Gastrocnemius medialis (tissue), 4 donors: ENCODE results near the gene KCNJ4. TPM values are rescaled to one million over a fixed set of nuclear protein-coding genes. Genes with fewer than 3 reads are reported as not detected.

ENCODE experiments used
- ATAC-seq, 2 donors: fragments of 150-250 bp; one replicate each; pipeline ENCODE4 v1.9.1; 2016
- DNase-seq, 2 donors: peaks; one replicate each; pipeline ENCODE4 v3.0.0-alpha.2; 2019
- H3K27ac ChIP-seq, 4 donors: fragments of 200-600 bp; sonication (generic); 1 replicate in 1 of 4; 2 replicates in 3 of 4; pipeline ENCODE4 v1.5.1; 2016 to 2018; ENCODE audit warnings: mild to moderate bottlenecking in 2 of 4, moderate library complexity in 1 of 4
- H3K27me3 ChIP-seq, 3 donors: fragments of 200-600 bp; sonication (generic) in 2 of 3; 1 replicate in 1 of 3; 2 replicates in 2 of 3; pipeline versions ENCODE4 v1.5.1 to v1.6.0; 2016 to 2019; ENCODE audit warnings: mild to moderate bottlenecking in 1 of 3, moderate library complexity in 1 of 3
- H3K36me3 ChIP-seq, 2 donors: fragments of 200-600 bp; sonication (generic) in 1 of 2; one replicate each; pipeline ENCODE4 v1.5.1; 2017 to 2018
- H3K4me1 ChIP-seq, 2 donors: fragments of 200-600 bp; sonication (generic) in 1 of 2; one replicate each; pipeline ENCODE4 v1.5.1; 2016 to 2017; ENCODE audit warnings: mild to moderate bottlenecking in 2 of 2
- H3K4me3 ChIP-seq, 4 donors: fragments of 200-600 bp; sonication (generic) in 3 of 4; 1 replicate in 1 of 4; 2 replicates in 3 of 4; pipeline ENCODE4 v1.5.1; 2016 to 2019; ENCODE audit warnings: mild to moderate bottlenecking in 2 of 4
- H3K9me3 ChIP-seq, 3 donors: fragments of 200-600 bp; sonication (generic) in 2 of 3; 1 replicate in 1 of 3; 2 replicates in 2 of 3; pipeline ENCODE4 v1.5.1; 2016 to 2019
- CTCF ChIP-seq, 5 experiments: fragments of 450-650 bp in 3 of 5; fragments of 200-600 bp in 2 of 5; sonication (generic) in 2 of 5; IDR thresholded peaks in 4 of 5; conservative IDR thresholded peaks in 1 of 5; 1 replicate in 4 of 5; 2 replicates in 1 of 5; pipeline ENCODE4 v1.5.1; 2016 to 2019; ENCODE audit warnings: antibody characterized with exemption in 5 of 5, mild to moderate bottlenecking in 3 of 5, moderate library complexity in 3 of 5
- POLR2A ChIP-seq, 2 donors: fragments of 450-650 bp; IDR thresholded peaks; one replicate each; pipeline ENCODE4 v1.6.1; 2017; ENCODE audit warnings: antibody characterized with exemption in 2 of 2, mild to moderate bottlenecking in 2 of 2, moderate library complexity in 2 of 2
- in situ Hi-C, 4 donors: fragments of 200-750 bp; cut with MboI; loops; one replicate each; pipeline versions ENCODE4 v1.15.0 to v1.8.0; 2017; ENCODE audit warnings: low sequenced_read_pairs in 4 of 4
- intact Hi-C: fragments of 100-400 bp; cut with DNase I; formaldehyde crosslinking; loops from one replicate; pipeline ENCODE4 v1.15.1; 2023; ENCODE audit warnings: low total_unique reads
- total RNA-seq, 4 donors: library from RNA; depleted of rRNA; stranded (reverse); fragments of >200 nt; gene quantifications; one replicate each; pipeline versions ENCODE4 v1.1.0 to v1.2.3, GENCODE V29; 2016

Gene KCNJ4
- total RNA-seq, 4 donors from 2014 or later = not detected

- in situ Hi-C loops = no loop called here
- Histone ChIP-seq H3K27ac (no peak overlapping the region), H3K4me3 (no peak overlapping the region), H3K27me3 (peaks cover 60 to 64% (median 62%) of the 10 kb centered on the region in 3 donors), H3K36me3 (no peaks in the 10 kb centered on the region), H3K9me3 (no peaks in the 10 kb centered on the region), H3K4me1 (peaks cover 0 to 3% of the 10 kb centered on the region in 2 donors)
- TF ChIP-seq POLR2A (IDR thresholded peaks at IDR 0.05) (no peak), CTCF (IDR thresholded peaks at IDR 0.05 in 4 of 5, conservative IDR thresholded peaks at IDR 0.05 in 1 of 5) (no peak)
- DNase-seq (no peak), ATAC-seq (no peak)
- intact Hi-C loops = no loop called here
Observed at GRCh38 chr22:38456272-38456835, 1.4 kb upstream of the KCNJ4 start.

- no peaks in the 10 kb centered on the region for H3K4me1 ChIP-seq
- intact Hi-C loops = no loop called here
- DNase-seq = no peak
Observed at GRCh38 chr22:38455530-38456271, 702 bp upstream of the KCNJ4 start.

GRCh38 chr22:38454353-38455075 lies 485 bp downstream of the KCNJ4 start:
- Histone ChIP-seq H3K9me3 (no peaks in the 10 kb centered on the region), H3K36me3 (no peaks in the 10 kb centered on the region), H3K4me3 (peak overlapping the region; percentile 6 to 38 (median 33)), H3K4me1 (no peaks in the 10 kb centered on the region), H3K27ac (no peak overlapping the region), H3K27me3 (peaks cover 59 to 67% (median 66%) of the 10 kb centered on the region in 3 donors)
- DNase-seq (no peak), ATAC-seq (no peak)
- in situ Hi-C loops (no loop called here), intact Hi-C loops (no loop called here)
- no peak for TF ChIP-seq POLR2A (IDR thresholded peaks at IDR 0.05)
- no peak for TF ChIP-seq CTCF (IDR thresholded peaks at IDR 0.05 in 4 of 5, conservative IDR thresholded peaks at IDR 0.05 in 1 of 5)

More at GRCh38 chr22:38455530-38456271, 702 bp upstream of the KCNJ4 start:
- in situ Hi-C loops = no loop called here
- ATAC-seq = no peak
- peak overlapping the region in 3 of 4 donors; percentile 28 to 51 (median 33) for H3K4me3 ChIP-seq
- TF ChIP-seq POLR2A (IDR thresholded peaks at IDR 0.05) (no peak), CTCF (IDR thresholded peaks at IDR 0.05 in 4 of 5, conservative IDR thresholded peaks at IDR 0.05 in 1 of 5) (no peak)
- no peaks in the 10 kb centered on the region for H3K9me3 ChIP-seq
- H3K36me3 ChIP-seq = no peaks in the 10 kb centered on the region
- peaks cover 62 to 65% (median 63%) of the 10 kb centered on the region in 3 donors for H3K27me3 ChIP-seq
- H3K27ac ChIP-seq = no peak overlapping the region

GRCh38 chr22:38453996-38454352 lies 1.0 kb downstream of the KCNJ4 start:
- Histone ChIP-seq H3K36me3 (no peaks in the 10 kb centered on the region), H3K9me3 (no peaks in the 10 kb centered on the region), H3K27ac (no peak overlapping the region), H3K27me3 (peaks cover 54 to 69% (median 63%) of the 10 kb centered on the region in 3 donors), H3K4me1 (no peaks in the 10 kb centered on the region), H3K4me3 (no peak overlapping the region)
- TF ChIP-seq CTCF (IDR thresholded peaks at IDR 0.05 in 4 of 5, conservative IDR thresholded peaks at IDR 0.05 in 1 of 5) = no peak
- no peak for TF ChIP-seq POLR2A (IDR thresholded peaks at IDR 0.05)
- intact Hi-C loops (no loop called here), in situ Hi-C loops (no loop called here)
- DNase-seq = no peak
- no peak for ATAC-seq
